HG03066 (cell line): Measurements from ENCODE around the gene OPRPN.

Experiments used
- ATAC-seq: cut with Tn5 transposase; IDR thresholded peaks from one replicate; pipeline ENCODE4 v1.9.1; 2021; ENCODE audit warnings: low read depth; ENCODE audit not compliant: unreplicated experiment

The OPRPN gene, protein sequence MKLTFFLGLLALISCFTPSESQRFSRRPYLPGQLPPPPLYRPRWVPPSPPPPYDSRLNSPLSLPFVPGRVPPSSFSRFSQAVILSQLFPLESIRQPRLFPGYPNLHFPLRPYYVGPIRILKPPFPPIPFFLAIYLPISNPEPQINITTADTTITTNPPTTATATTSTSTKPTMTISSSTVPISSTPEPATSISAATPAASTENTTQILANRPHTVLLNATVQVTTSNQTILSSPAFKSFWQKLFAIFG

DNA sequence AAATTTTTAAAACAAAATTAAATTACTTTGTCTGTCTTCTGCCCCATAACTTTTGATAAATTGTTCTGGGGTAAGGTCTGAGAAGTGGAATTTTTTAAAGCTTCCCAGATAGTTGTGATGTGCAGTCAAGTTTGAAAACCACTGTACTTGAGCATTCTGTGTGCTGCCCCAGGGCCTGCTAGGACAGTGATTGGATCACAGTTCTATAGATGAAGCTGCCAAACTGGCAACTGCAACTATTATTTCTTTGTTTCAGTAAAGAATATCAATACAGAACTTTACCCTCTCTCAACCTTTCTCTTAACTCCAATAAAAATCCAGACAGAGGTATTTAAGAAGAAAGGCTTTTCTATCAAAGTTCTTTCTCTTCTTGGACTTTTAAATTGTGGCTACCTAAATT is at the start of gene OPRPN:
TSS of gene OPRPN (plus strand) at position 361 of the 400 bp plus-strand sequence. CDS start 1,346 bp downstream, outside the sequence.
- ATAC-seq: no peak

DNA sequence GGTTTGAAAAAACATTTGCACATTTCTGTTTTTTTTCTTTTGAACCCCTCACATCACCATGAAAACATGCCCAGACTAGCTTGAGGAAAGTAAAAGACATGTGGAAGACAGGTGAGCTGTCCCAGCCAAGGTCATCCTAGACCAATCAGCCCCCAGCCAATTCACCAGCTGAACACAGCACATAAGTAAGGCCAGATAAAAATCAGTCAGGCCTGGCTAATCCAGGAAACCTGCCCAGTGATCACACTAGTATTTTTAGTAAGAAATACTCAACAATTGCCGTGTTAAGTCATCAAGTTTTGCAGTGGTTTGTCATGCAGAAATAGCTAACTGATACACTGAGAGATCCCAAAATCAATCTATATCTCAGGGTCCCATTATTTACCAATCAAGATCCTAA is 41.6 kb upstream of the OPRPN start:
- no peak for ATAC-seq

DNA sequence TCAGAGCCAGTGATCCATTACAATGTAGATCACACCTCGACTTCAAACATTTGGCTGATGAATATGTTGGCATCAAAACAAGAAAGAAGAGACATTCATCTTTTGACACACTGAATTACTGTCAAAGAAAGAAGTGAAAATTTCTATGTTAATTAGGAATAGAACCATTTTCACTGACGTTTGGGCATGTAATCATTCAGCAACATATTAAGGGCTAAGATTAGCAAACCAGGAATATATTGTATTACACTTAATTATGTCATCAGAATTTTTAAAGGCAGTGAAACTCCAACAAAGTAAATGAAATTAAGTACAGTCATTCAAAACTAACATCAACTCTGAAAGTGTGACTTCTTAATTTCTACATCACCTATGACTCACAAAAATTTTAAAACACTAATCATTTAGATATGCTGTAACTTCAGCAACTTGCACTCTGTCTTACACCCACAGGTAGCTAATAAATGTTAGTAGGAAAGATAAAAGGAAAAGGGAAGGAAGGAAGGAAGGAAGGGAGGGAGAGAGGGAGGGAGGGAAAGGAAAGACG is 38.6 kb upstream of the OPRPN start:
- ATAC-seq: no peak

DNA sequence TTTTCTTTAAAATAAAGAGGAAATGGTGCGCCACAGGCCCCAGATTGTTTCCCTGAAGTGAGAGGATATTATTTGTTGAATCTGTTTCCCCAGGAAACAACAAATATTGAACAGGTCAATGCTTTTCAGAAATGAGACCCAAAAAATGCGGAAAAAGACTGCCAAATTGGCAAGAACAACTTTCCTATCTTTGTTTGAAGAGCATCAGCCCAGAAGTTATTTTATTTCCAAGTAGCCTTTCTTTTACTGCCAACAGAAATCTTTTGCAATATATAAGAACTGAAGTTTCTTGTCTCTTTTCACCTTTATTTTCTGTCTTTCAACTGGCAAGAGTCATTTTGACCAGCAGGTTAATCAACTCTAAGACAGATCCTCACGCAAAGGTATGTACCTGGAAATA is 37.3 kb upstream of the OPRPN start, which contains the start of gene SMR3A:
TSS of gene SMR3A (plus strand) at position 301 of the 400 bp plus-strand sequence. CDS start 1,356 bp downstream, outside the sequence.
- ATAC-seq: no peak

DNA sequence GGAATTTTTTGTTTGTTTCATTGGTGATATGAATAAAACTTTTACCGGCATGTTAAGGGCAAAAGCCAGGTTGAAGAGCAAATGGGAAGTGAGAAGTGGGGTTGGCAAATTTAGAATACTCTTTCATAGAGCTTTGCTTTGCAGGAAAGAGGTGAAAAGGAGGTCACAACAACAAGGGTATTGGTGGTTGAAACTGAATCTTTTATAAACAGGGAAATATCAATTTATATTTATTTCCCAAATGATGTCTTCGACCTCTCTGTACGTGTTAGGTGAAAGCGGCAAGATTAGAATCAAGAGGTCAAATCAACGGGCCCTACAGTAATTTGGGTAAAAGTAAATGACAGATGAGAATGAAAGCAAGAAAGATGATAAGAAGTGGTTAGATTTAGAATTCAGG is 33.7 kb upstream of the OPRPN start:
- ATAC-seq: no peak

DNA sequence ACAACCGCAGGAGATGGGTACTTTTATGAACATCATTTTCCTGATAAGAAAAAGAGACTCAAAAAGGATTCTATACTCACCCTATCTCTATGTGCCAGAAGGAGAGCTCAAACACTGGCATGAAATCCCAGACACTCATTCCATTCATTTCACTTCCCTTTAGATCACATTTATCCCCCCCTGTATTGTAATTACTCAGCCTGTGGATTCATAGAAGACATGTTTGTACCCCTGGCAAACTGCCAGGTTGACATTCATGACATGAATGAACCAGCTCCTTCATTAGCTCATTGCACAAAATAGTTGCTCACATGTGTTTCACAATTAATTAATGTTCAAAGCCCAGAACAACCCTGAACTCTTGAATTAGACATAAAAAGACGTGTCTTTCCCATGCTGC is 32.3 kb upstream of the OPRPN start:
- no peak for ATAC-seq

DNA sequence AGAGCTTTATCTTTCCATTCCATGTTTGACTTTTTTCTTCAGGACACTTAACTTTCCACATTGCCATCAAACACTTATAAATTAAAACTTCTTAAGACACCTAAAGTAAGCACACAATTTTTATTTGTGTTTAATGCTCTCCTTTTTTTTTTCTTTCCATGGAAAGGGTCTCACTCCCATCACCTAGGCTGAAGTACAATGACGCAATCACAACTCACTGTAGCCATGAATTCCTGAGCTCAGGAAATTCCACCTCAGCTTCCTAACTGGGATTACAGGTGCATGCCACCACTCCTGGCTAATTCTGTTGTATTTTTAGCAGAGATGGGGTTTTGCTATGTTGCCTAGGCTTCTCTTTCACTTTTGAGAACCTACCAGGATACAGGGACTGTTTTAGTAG is 29.9 kb upstream of the OPRPN start:
- ATAC-seq: no peak

DNA sequence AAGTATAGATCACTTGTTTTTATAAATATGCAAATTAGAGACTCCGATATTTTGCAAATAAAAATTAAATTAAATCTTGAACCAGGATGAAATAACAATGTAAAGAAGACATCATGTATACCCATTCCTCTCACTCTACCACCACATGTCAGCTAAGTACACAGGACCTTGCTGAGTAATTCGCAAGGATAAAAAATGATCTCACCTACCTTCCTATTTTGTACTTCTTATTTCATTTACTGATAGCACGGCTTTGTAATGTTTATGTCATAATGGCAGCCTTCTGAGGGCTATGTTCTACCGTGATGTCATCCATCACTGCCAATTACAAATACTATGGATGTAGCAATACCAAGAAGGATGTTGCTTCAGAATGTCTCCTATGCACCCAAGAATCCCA is 25.8 kb upstream of the OPRPN start:
- no peak for ATAC-seq

DNA sequence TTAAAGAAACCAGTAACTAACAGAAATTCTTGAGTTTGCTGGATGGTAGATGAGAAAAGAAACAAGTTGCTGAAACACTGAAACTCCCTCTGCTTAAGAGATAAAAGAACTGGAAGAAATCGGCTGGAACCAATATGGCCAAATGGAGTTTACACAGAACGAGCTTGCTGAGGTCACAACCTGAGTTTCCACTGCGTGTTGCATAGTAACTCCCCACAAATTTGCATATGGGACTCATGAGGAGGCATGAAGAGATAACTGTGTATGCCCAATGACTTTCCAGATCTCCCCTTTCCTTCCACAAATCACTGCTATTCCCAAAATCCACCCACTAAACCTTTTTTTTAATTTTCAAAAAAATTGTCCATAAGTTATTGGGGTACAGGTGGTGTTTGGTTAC is 25.0 kb upstream of the OPRPN start:
- no peak for ATAC-seq

DNA sequence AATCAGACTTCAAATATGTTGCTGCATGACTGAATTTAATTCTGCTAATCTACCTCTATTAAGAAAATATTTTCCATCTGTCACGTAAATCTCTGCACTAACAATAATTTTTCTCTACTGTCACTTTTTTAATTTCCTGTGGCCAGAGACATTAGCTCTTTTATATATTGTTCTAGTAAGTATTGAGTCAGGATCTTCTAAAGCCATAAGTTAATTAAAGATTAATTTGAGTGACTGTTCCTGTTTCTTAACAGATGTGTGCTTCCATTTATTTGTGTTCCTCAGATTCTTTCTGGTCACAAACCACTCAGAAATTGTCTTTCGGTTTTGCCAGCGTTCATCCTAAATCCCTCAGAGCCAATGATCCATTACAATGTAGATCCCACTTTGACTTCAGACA is 17.2 kb upstream of the OPRPN start:
- ATAC-seq: no peak

DNA sequence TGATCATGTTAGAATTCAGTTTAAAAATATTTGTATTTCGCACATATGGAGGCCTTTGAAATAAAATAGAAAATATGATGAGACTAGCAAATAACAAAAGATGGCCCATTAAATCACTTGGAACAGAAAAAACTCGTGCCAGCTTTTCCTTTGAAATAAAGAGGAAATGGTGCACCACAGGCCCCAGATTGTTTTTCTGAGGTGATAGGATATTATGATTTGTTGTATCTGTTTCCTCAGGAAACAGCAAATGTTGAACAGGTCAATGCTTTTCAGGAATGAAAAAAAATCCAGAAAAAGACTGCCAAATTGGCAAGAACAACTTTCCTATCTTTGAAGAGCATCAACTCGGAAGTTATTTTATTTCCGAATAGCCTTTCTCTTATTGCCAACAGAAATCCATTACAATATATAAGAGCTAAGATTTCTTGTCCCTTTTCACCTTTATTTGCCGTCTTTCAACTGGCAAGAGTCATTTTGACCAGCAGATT is 15.0 kb upstream of the OPRPN start, which contains the start of gene SMR3B:
TSS of gene SMR3B (plus strand) at position 441 of the 491 bp plus-strand sequence. CDS start 1,380 bp downstream, outside the sequence.
- ATAC-seq: no peak

DNA sequence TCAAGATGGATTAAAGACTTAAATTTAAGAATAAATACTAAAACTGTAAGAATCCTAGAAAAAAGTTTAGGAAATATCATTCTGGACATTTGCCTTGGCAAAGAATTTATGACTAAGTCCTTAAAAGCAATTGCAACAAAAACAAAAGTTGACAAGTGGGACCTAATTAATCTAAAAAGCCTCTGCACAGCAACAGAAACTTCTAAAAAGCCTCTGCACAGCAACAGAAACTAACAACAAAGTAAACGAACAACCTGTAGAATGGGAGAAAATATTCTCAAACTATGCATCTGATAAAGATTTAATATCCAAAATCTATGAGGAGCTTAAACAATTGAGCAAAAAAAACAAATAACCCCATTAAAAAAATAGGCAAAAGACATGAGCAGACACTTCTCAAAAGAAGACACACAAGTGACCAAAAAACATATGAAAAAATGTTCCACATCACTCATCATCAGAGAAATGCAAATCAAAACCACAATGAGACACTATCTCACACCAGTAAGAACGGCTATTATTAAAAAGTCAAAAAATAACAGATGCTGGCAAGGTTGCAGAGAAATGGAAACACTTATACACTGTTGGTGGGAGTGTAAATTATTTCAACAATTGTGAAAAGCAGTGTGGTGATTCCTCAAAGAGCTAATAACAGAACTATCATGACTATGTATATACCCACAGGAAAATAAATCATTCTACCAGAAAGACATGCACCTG is 5.5 kb upstream of the OPRPN start:
- ATAC-seq: peak; percentile 68

DNA sequence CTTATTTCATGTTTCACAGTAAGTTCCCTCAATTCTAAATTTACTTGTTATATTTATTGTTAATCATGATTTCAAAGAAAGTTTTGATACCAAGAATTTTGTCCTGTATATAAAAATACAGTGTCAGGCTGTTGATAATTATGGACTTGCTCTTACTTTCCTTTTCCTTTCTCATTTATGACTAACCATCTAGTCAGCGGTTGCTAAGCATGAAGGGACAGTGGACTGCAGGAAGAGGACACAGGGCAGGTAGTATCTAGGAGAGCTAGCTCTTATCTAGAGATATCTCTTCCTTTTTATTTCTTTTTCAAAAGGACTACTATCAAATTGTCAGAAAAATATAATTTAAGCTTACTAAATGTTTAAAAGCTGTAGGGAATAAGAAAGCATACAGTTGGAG is 1.6 kb downstream of the OPRPN start:
- ATAC-seq: peak; percentile 46

DNA sequence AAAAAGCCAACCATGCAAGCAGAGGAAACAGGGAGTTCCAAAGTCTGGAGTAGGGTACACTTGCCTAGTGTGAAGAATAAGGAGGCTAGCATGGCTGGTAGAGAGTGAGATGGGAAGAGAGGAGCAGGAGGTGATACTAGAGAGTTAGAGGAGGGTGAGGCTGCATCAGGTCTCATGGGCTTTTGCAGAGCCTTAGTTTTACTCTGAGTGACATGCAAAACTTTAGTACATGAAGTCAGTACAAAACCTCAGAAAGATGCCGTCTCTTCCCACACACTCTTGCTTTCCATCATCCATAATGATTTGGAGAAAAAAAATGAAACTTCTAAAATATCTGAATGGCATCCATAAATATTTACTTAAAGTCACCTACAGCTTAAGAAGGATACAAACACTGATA is 5.0 kb downstream of the OPRPN start:
- no peak for ATAC-seq

DNA sequence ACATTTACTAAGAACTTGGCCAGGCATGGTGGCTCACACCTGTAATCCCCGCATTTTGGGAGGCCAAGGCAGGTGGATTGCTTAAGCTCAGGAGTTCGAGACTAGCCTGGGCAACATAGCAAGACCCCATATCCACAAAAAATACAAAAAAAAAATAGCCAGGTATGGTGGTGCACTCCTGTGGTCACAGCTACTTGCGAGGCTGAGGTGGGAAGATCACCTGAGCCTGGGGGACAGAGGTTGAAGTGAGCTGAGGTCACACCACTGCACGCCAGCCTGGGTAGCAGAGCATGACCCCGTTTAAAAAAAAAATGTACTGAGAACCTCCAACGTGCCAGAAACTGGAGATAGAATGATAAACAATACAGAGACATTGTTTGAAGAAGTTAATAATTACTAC is 8.0 kb downstream of the OPRPN start:
- no peak for ATAC-seq

DNA sequence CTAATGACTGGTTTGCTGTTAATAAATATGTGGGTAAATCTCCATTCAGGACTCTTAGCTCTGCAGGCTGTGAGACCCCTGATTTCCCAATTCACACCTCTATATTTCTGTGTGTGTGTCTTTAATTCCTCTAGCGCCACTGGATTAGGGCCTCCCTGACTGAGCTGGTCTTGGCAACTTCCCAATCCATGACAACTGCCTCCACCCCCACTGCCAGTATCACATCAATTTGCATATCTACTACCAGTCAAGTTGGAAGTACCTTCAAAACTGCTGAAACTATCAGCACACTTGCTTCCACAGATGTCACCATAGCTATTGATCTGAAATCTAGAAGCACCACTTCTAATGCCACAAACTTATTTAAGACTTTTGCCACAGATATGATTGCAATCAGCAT is 27.6 kb downstream of the OPRPN start:
- no peak for ATAC-seq

DNA sequence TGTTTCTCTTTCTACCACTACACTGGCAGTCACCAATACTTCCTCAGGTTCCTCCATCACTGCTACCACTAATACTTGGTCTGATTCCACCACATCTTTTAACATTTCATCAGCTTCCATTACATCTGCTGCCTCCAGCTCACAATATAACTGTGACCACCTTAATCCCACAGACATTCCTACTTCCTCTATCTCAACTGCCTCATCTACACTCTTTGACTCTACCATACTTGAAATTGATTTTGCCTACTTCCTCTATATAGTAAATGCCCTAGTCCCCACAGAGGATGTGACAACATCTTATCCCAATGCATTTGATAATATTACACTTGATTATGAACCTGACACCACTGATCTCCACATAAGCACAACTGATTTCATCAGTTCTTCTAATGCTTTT is 29.0 kb downstream of the OPRPN start:
- ATAC-seq: no peak

DNA sequence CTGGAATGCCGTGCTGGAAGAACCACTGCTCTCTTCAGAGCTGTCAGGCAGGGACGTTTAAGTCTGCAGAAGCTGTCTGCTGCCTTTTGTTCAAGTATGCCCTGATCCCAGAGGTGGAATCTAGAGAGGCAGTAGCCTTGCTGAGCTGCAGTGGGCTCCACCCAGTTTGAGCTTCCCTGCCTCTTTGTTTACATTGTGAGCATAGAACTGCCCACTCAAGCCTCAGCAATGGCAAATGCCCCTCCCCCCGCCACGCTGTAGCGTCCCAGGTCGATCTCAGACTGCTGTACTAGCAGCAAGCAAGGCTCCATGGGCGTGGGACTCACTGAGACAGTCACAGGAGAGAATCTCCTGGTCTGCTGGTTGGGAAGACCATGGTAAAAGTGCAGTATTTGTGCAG is 39.5 kb downstream of the OPRPN start:
- ATAC-seq: no peak

DNA sequence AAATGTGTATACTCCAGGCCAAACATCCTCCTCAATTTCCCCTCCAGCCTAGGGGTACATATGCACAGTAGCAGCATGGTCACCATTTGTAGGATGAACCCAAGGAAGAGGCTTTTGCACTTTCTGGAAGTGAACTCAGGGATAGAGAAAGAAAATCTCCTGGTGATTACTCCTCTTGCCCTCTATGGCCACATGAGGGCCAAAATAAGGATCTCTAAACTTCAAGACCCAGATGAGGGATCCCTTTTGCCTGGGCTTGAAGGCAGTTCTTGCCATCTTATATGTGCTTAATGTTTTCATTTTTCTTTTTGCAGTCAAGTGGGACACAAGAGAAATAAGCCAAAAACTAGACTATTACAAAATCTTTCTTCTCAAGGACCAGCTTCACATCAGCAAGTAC is 44.7 kb downstream of the OPRPN start:
- ATAC-seq: no peak

DNA sequence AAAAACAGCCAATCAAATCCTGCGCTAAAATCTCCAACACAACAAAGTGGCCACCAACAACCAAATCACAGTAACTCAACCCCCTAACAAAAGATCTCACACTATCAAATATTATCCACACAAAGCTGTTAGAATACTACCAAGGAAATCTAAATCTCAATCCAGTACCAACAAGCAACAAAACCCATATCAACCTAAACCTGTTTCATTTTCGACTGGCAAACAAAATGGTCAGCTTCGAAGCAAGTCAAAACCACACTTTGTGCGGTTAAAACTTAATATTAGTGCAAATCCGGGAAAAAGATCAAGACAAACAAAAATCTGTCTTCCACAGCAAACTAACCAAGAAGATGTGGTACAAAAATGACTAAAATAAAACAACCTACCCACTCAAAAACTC is 45.6 kb downstream of the OPRPN start:
- no peak for ATAC-seq

DNA sequence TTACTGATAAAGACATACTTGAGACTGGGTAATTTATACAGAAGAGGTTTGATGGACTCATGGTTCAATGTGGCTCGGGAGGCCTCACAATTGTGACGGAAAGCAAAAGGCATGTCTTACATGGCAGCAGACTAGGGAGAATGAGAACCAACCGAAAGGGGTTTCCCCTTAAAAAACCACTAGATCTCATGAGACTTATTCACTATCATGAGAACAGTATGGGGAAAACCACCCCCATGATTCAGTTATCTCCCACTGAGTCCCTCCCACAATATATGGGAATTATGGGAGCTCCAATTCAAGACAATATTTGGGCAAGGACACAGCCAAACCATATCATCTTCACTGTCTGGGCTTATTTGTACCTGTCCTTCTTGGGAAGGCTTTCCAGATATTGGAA is 51.5 kb downstream of the OPRPN start:
- ATAC-seq: no peak

DNA sequence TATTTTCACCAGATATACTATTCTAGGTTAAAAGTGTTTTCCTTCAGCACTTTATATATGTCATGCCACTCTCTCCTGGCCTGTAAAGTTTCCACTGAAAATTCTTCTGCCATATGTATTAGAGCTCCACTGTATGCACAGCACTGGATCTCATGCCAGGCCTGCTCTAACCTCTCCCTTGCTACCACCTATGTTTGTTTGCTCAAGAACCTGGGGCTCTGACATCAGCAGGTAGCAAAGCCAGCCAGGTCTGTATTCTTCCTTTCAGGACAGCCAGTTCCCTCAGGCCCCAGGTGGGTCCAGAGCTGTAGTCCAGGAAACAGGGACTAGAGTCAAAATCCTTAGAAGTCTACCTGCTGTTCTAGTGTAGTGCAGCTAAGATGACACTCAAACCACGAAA is 55.2 kb downstream of the OPRPN start:
- no peak for ATAC-seq
